HG03025 (cell line): ENCODE results near the gene SMDT1.
"Not testable (repeated sequence)": the region's sequence is repeated elsewhere in the genome, so short reads cannot be mapped to it uniquely, and the experiment has no call there.

ENCODE experiments used
- ATAC-seq: cut with Tn5 transposase; IDR thresholded peaks from one replicate; pipeline ENCODE4 v1.9.1; 2021; ENCODE audit warnings: mild to moderate bottlenecking, moderate library complexity; ENCODE audit not compliant: unreplicated experiment, low FRiP score

Gene SMDT1

DNA sequence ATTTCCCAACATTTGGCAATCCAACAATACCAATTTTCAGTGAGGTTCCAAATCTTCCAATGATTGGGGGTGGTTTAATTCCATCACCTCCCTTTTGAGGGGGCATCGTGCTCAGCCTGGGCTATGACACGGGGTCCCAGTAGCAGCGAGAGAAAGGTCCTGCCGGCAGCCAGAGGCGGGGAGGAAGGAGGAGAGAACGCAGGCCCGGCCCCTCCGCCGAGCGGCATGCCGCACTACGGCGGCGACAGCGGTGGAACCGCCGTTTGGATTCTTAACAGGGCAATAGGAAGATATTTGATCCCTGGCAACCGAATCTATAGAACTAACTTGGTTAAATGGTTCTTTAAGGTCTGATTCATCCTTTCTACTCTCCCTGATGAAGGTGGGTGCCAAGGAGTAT, 29.3 kb downstream of the SMDT1 start:
- ATAC-seq, result no peak

DNA sequence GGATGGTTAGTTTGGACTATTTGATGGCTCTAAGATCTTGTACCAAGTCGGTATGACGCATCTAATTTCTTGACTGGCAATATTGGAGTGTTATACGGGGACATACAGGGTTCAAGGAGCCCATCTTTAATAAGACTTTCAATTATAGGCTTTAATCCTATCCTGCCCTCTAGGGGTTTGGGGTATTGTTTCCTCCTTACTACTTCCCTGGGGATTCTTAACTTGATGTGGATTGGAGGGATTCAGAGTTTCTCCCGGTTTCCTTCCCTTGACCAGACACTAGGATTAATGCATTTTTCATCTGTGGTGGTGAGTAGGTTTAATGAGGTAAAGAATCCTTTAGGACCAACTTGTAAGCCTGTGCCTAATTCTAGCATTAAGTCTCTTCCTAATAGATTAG, 32.3 kb downstream of the SMDT1 start:
- ATAC-seq, result no peak

DNA sequence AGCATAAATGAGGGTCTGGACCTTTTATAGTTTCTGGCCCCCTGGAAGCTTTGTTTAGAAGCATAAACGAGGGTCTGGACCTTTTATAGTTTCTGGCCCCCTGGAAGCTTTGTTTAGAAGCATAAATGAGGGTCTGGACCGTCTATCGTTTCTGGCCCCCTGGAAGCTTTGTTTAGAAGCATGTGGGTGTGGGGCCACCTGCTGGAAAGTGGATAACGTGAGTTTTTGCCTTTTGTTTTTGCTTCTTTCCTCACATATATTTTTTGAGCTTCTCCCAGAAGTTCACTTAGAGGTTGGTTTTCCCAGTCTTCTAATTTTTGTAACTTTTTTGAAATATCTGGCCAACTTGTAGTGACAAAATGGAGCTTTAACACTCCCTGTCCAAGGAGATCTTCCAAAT, 33.3 kb downstream of the SMDT1 start:
- ATAC-seq, result not testable (repeated sequence)

DNA sequence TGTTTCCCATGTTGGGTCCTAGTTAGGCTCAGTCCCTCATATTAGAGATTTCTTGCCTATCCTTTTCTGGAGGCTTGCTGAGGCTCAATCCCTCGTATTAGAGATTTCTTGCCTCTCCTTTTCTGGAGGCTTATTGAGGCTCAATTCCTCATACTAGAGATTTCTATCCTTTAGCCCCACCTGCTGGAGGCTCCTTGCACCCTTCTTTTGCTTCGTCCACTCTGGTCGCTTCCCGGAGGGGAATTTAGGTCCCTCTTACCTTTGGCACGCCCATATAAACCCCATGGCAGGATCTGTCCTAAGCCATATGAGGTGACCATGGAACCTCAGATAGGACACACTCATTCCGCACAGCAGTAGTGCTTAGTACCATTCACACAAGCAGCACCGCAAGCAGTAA, 35.2 kb downstream of the SMDT1 start:
- no peak for ATAC-seq

DNA sequence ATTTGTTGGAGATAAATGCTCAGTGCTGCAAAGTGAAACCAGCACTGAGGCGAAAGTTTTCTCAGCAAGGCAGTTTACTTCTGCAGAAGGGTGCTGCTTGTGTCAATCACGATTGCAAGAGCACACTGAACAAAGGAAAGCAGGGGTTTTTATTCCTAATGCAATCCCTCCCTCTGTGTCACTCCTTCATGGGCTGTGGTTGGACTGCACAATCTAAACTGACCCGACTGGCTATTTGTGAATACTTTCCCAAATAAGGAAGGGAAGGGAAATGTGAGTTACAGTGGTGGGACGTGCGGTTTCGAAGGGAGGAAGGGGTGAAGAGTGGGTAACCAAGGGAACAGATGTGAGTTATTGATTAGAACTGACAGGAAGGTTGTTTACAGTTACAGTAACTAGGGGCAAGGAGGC, 35.9 kb downstream of the SMDT1 start:
- not testable (repeated sequence) for ATAC-seq

DNA sequence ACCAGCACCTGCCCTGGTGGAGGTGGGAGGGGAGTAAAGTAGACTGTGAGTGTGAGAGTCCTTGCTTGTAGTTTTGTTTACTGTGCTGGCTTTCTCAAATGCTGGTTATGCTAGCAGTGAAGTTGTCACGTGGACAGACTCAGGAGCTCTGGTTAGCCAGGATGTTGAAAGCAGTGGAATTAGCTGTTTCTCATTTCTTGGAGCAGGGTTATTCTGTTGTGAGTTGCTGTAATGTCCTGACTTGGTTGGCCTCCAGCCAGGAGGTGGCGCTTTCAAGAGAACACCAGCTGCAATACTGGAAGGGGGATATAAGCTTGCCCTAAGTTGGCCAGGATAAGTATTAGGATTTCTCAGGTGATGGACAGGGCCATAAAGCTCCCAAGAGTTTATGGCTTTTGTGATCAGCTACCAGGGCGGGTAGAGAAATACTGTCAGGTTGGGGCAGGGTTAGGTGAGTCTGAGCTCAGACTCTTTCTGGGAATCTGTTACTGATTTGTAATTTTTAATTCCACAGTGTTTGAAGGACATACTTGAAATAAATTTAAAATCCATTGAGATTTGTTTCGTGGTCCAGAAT, 37.4 kb downstream of the SMDT1 start:
- no peak for ATAC-seq

DNA sequence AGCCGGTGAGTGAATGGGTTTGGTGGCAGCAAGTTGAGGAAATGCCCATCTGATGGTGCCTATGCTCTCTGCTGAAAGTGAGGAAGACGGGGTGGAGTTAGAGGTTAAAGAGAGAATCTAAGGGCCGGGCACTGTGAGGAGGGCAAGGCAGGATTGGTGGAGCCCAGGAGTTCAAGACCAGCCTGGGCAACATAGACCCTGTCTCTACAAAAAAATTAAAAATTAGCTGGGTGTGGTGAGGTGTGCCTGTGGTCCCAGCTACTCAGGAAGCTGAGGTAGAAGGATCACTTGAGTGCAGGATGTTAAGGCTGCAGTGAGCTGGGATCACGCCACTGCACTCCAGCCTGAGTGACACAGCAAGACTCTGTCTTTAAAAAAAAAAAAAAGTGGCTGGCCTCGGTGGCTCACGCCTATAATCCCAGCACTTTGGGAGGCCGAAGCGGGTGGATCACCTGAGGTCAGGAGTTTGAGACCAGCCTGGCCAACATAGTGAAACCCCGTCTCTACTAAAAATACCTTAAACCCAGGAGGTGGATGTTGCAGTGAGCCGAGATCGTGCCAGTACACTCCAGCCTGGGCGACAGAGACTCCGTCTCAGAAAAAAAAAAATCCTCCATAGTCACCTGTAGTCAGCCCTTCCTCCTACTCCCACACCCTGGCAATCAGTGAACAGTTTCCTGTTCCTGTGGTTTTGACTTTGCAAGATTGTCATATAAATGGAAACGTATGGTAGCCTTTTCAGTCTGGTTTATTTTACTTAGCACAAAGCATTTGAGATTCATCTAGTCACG, 40.9 kb downstream of the SMDT1 start:
- ATAC-seq, result not testable (repeated sequence)

DNA sequence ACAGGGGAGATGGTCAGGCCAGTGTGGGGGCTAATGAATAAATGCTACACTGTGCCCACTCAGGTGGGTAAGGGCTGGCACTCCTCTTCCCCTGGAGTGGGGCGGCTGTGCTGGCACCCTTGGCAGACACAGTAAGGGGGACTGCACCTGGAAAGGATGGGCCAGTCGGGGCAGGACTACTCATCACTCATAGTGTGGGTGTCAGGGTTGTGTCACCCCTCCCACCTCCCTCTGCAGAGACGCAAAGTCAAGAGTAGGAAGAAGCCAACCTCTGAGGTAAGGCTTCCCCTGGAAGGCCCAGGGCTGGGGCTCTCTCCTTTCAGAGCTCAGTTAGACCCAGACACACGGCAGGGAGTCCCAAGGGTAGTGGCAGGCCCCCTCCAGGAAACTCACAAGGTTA, 44.0 kb downstream of the SMDT1 start:
- ATAC-seq, result not testable (repeated sequence)

DNA sequence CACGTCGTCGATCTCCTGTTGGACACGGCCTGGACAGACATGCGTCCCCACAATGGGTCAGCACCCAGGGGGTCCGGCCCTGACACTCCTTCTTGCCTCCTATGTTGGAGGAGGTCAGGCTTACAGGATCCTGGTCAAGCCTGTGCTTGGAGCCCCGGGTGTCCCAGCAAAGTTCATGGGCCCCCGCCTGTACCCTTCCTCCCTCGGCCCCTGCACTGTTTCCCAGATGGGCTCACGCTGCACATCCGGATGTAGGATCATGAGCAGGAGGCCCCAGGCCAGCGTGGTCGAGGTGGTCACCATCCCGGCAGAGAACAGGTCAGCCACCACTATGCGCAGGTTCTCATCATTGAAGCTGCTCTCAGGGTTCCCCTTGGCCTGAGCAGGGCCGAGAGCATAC, 48.1 kb downstream of the SMDT1 start:
- no peak for ATAC-seq

DNA sequence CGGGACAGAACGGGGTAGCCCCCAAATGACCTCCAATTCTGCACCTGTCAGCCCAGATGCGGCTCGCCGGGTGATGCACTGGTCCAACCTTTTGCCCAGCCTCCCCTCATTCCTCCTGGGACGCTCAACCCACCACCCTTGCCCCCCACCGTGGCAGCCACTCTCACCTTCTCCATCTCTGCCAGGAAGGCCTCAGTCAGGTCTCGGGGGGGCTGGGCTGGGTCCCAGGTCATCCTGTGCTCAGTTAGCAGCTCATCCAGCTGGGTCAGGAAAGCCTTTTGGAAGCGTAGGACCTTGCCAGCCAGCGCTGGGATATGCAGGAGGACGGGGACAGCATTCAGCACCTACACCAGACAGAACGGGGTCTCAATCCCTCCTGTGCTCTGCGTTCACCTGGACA, 48.5 kb downstream of the SMDT1 start:
- ATAC-seq, result not testable (repeated sequence)

DNA sequence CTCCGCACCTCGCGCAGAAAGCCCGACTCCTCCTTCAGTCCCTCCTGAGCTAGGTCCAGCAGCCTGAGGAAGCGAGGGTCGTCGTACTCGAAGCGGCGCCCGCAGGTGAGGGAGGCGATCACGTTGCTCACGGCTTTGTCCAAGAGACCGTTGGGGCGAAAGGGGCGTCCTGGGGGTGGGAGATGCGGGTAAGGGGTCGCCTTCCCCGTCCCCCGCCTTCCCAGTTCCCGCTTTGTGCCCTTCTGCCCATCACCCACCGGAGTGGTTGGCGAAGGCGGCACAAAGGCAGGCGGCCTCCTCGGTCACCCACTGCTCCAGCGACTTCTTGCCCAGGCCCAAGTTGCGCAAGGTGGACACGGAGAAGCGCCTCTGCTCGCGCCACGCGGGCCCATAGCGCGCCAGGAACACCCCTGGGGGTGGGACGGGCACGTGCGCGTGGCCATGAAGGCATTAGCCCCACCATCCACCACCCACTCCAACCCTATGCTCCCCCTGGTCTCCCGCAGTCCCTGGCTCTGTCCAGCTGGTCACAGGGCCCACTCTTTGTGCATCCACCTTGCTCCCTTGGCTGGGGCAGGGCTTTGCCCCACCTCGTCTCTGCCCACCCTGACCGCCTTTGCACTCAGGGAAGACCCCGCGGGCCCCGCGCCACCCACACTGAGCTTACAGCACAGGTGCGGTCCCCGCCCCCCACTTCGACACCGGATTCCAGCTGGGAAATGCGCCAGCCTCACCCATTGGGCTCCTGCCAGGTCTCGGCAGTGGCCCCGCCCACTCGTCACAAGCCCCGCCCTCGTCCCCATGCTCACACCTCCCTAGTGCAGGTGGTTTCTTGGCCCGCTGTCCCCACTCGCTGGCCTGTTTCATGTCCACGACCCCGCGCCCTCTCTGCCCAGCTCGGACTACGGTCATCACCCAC, 49.5 kb downstream of the SMDT1 start:
- not testable (repeated sequence) for ATAC-seq

DNA sequence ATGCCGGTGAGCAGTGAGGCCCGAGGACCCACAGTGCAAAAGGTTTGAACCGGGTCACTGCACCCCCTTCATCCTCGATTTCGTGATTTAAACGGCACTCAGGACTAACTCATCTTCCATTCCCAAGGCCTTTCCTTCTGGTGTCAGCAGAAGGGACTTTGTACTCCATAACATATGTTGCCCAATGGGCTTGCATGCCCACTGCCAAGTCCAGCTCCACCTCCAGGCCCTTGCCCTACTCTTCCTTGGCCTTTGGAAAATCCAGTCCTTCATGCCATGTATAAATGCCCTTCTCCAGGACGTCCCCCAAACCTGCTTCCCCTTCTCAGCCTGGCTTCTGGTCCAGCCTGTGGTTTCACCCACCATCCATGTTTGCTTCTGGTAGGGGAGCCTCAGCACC, 50.7 kb downstream of the SMDT1 start:
- not testable (repeated sequence) for ATAC-seq

DNA sequence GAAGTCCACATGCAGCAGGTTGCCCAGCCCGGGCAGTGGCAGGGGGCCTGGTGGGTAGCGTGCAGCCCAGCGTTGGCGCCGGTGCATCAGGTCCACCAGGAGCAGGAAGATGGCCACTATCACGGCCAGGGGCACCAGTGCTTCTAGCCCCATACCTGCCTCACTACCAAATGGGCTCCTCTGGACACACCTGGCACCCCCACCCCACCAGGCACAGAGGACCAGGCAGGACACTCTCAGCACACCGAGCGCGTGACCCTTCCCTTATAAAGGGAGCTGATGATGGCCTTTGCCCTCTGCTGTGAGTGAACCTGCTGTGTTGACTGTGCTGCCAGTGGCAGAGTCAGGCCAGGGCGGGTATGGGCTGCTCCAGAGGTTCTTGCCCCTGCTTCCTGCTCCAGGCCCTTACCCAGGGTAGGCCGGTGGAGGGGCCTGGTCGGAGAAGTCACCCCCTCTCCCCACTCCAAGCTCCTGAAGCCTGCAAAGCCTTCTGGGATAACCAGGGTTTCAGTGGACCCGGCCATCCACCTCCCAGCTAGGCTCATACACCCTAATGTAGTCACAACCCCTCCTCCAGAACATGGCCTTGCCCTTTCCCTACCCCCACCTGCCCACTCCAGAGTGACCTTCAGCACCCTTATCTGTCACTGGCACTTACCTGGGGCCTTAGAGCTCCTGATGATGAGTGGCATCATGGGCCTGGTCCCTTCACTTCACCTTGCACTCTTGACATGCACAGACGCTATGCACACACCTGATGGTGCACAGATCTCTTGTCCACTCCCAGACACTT, 51.3 kb downstream of the SMDT1 start, which contains the start of gene CYP2D6:
Gene CYP2D6, minus strand, starts transcription at position 172 of the 793 bp plus-strand sequence. Its CDS starts 19 bp downstream, at position 153.
- not testable (repeated sequence) for ATAC-seq

DNA sequence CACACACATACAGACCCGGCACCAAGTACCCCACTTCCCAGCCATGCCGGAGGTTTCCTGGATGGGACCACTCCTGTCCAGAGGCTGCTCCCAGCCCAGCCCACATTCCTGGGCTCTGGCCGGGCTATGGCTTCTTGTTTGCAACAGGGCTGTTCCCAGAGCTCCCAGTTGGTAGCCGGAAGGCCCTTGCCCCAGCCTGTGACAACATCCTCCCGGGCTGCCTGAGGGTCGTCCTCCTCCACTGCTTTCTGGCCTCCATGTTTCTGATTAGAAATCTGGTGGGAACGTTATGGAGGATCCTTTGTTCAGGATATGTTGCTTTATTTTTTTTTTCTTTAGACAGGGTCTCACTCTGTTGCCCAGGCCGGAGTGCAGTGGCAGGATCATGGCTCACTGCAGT, 52.1 kb downstream of the SMDT1 start:
- ATAC-seq, result no peak

DNA sequence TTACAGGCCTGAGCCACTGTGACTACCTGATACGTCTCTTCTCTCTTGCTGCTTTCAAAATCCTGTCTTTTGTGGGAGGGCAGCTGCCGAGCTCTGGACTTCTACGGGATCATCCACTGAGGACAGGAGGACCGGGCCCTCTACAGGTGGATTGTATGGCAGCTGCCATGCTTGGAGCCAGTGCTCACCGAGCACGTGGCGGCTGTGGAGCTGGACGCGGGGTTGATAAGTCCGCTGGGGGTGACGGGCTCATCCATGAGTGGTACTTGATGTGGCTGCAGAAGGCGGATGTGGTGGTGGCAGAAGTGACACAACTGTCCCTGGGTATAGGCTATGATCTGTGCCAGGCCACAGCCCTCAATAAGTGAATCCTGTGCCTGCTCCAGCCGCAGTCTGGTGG, 53.0 kb downstream of the SMDT1 start:
- no peak for ATAC-seq
